K562 (cell line): ENCODE measurements around the gene DDX23. TPM values are rescaled to one million over a fixed set of nuclear protein-coding genes. Genes with fewer than 3 reads are reported as not detected.
A peak's percentile ranks its signal among the peaks of the same experiment; 100 is the strongest.

Source experiments
- AFF1 ChIP-seq, 2 experiments: fragments of 450-650 bp; IDR thresholded peaks; 2 replicates each; pipeline ENCODE4 v1.6.1; 2018; ENCODE audit warnings: mild to moderate bottlenecking in 2 of 2, low read depth in 1 of 2; ENCODE audit not compliant: partially characterized antibody in 2 of 2
- GABPB1 ChIP-seq: sonication (generic); formaldehyde crosslinking; IDR thresholded peaks from 2 replicates; pipeline ENCODE4 v1.8.0; 2022; ENCODE audit warnings: mild to moderate bottlenecking, missing genetic modification reagents
- KAT7 ChIP-seq: sonication (generic); formaldehyde crosslinking; IDR thresholded peaks from 2 replicates; pipeline ENCODE4 v1.8.0; 2022; ENCODE audit warnings: missing genetic modification reagents, mild to moderate bottlenecking, borderline replicate concordance
- MTA3 ChIP-seq: fragments of 450-650 bp; formaldehyde crosslinking; IDR thresholded peaks from 2 replicates; pipeline ENCODE4 v1.6.1; 2017; ENCODE audit warnings: mild to moderate bottlenecking, borderline replicate concordance
- MYC ChIP-seq, 2 experiments: fragments of 250-450 bp in 1 of 2; sonication (Bioruptor Pico) in 1 of 2; IDR thresholded peaks; 2 replicates each; pipeline versions ENCODE4 v1.5.1 to v1.6.1; 2012 to 2021; ENCODE audit warnings: low read depth in 2 of 2, borderline replicate concordance in 1 of 2, improper control_type of control experiment in 1 of 2, low read length in 1 of 2, mild to moderate bottlenecking in 1 of 2, moderate library complexity in 1 of 2
- NR2F6 ChIP-seq: fragments of 450-650 bp; formaldehyde crosslinking; IDR thresholded peaks from 2 replicates; pipeline ENCODE4 v1.4.0; 2020; ENCODE audit warnings: mild to moderate bottlenecking
- REST ChIP-seq, 2 experiments: fragments of 450-650 bp; formaldehyde crosslinking in 1 of 2; IDR thresholded peaks; 2 replicates each; pipeline versions ENCODE4 v1.4.0 to v1.6.1; 2014 to 2020; ENCODE audit warnings: mild to moderate bottlenecking in 2 of 2, borderline replicate concordance in 1 of 2, low read depth in 1 of 2
- SOX6 ChIP-seq: fragments of 450-650 bp; IDR thresholded peaks from 2 replicates; pipeline ENCODE4 v1.6.1; 2014; ENCODE audit warnings: mild to moderate bottlenecking
- SUPT5H ChIP-seq: fragments of 450-650 bp; IDR thresholded peaks from 2 replicates; pipeline ENCODE4 v1.6.1; 2016
- TOE1 ChIP-seq, 2 experiments: fragments of 450-650 bp in 1 of 2; sonication (generic) in 1 of 2; formaldehyde crosslinking in 1 of 2; IDR thresholded peaks; 2 replicates each; pipeline versions ENCODE4 v1.7.1 to v1.8.0; 2016 to 2022; ENCODE audit warnings: borderline replicate concordance in 2 of 2, mild to moderate bottlenecking in 2 of 2, antibody characterized with exemption in 1 of 2, inconsistent platforms in 1 of 2, low read depth in 1 of 2, missing genetic modification reagents in 1 of 2, moderate library complexity in 1 of 2
- ZNF12 ChIP-seq: sonication (generic); formaldehyde crosslinking; IDR thresholded peaks from 2 replicates; pipeline ENCODE4 v1.4.0; 2020; ENCODE audit warnings: mild to moderate bottlenecking, missing genetic modification reagents
- polyA plus RNA-seq, 8 experiments: library from polyadenylated mRNA; depleted of rRNA in 4 of 8; stranded (reverse) in 5 of 8; unstranded in 3 of 8; fragments of >200 nt; fragmentation: Nextera tagmentation in 2 of 8; fragmentation: Illumina TruSeq in 1 of 8; extraction: Ambion mirVana in 2 of 8; extraction: Trizol in 1 of 8; gene quantifications; 2 replicates each; pipeline versions ENCODE4 v1.2.1 to v1.2.3, GENCODE V29; 2011 to 2014; ENCODE audit warnings: inconsistent platforms in 1 of 8, missing spikeins in 1 of 8
- total RNA-seq, 7 experiments: library from RNA; depleted of rRNA in 6 of 7; stranded (reverse); fragments of >200 nt in 6 of 7; fragmentation: Illumina TruSeq in 2 of 7; extraction: Trizol in 2 of 7; gene quantifications; 2 replicates each; pipeline versions ENCODE4 v1.2.1 to v1.2.3, GENCODE V29; 2011 to 2021; ENCODE audit warnings: low replicate concordance in 1 of 7

Gene DDX23
- total and polyA plus RNA-seq, 9 of the 15 experiments (the other 6 are each of a cell fraction or from before 2014, with no cell fraction given) = 32.4 to 138 (median 104) TPM

DNA sequence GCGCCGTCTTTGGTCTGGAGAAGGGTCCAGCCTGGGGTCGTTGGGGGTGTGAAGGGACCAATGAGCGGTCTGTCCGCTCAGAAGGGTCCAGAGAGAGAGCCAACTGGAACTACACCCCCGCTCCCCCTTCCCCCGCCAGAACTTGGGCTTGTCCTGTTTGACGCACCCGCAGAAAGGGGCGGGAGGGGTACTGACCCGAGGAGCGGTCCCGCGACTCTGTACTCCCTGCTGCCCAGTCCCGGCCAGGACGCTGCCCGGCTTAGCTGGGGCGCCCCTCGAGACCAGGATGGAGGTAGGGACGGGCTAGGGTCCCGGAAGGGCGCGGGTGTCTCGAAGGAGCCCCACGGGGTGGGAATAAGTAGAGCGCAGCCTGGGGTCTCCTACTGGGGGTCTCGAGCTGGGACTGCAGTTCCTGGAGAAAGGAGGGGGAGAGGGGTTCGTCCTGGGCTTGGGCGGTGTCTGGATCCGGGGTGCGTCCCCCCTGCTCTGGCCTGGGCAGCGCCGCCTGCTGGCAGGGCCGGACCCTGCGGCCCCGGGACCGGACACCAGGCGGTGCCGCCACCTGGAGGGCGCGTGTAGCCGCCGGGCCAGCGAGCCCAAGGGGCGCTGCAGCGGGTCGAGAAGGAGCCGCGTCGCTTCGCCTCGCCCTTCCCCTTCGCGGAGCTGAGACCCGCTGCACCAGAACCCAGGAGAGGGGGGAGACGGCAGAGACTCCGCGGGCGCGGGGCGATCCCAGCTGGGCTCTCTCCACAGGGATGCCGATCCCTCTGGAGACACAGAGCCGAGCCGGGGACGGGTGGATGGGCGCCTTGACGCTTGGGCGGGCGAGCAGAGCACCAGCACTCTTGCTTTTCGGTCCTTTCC is 37.5 kb downstream of the DDX23 start (continued):
- TF ChIP-seq REST (IDR thresholded peaks at IDR 0.05; ENCODE audit: borderline replicate concordance) (peak; percentile 45; the same call in 1 of the 2 replicates), REST (CRISPR knock-in tag; IDR thresholded peaks at IDR 0.05; ENCODE audit: low read depth) (no peak), KAT7 (peak; percentile 66; the same call in 1 of the 2 replicates), NR2F6 (CRISPR knock-in tag) (no peak), MTA3 (peak; percentile 90; the same call in 1 of the 2 replicates), GABPB1 (peak; percentile 71; the same call in 1 of the 2 replicates), TOE1 (IDR thresholded peaks at IDR 0.05; ENCODE audit: borderline replicate concordance) (peak; percentile 30; the same call in 1 of the 2 replicates), TOE1 (CRISPR knock-in tag; IDR thresholded peaks at IDR 0.05; ENCODE audit: borderline replicate concordance, low read depth) (peak; percentile 70; the same call in 1 of the 2 replicates), AFF1 (IDR thresholded peaks at IDR 0.05; ENCODE audit: low read depth in 1 of 2, partially characterized antibody in 2 of 2) (no peak), SUPT5H (0 out of 2 replicates have a peak, but pooled peaks have one; percentile 54), MYC (IDR thresholded peaks at IDR 0.05; ENCODE audit: low read depth, low read length) (peak; percentile 90), MYC (CRISPR knock-in tag; IDR thresholded peaks at IDR 0.05; ENCODE audit: borderline replicate concordance, low read depth) (no peak), SOX6 (peak; percentile 73), ZNF12 (CRISPR knock-in tag) (peak; percentile 33; the same call in 1 of the 2 replicates)
